Mesothelial cell of epicardium (in vitro differentiated cells): ENCODE data around the gene CFL1. TPM values are rescaled to one million over a fixed set of nuclear protein-coding genes. Genes with fewer than 3 reads are reported as not detected.
A peak's percentile ranks its signal among the peaks of the same experiment; 100 is the strongest.

Experiments used
- DNase-seq, 2 experiments: peaks; one replicate each; pipeline ENCODE4 v3.0.0; 2021; ENCODE audit warnings: low spot score in 2 of 2; ENCODE audit not compliant: unreplicated experiment in 2 of 2
- H3K27ac Mint-ChIP-seq: 2 replicates; pipeline ENCODE4 v1.8.0; 2021; ENCODE audit warnings: mixed read lengths
- H3K27me3 Mint-ChIP-seq: 2 replicates; pipeline ENCODE4 v1.8.0; 2021; ENCODE audit warnings: low read depth, mixed read lengths
- H3K36me3 Mint-ChIP-seq: 2 replicates; pipeline ENCODE4 v1.8.0; 2021; ENCODE audit warnings: mixed read lengths
- H3K4me1 Mint-ChIP-seq: 2 replicates; pipeline ENCODE4 v1.8.0; 2021; ENCODE audit warnings: mixed read lengths
- H3K4me3 Mint-ChIP-seq: 2 replicates; pipeline ENCODE4 v1.8.0; 2021; ENCODE audit warnings: mild to moderate bottlenecking, moderate library complexity, mixed read lengths
- H3K9me3 Mint-ChIP-seq: 2 replicates; pipeline ENCODE4 v1.8.0; 2021; ENCODE audit warnings: mixed read lengths
- CTCF ChIP-seq: fragments of 200-600 bp; sonication (generic); IDR thresholded peaks from one replicate; pipeline ENCODE4 v1.5.0; 2021; ENCODE audit warnings: antibody characterized with exemption; ENCODE audit not compliant: unreplicated experiment
- total RNA-seq: library from RNA; stranded (reverse); gene quantifications from 3 replicates; pipeline ENCODE4 v1.2.1, GENCODE V29; 2021

The CFL1 gene
- total RNA-seq, 1 donor from 2014 or later: 736 TPM

GRCh38 chr11:65826984-65827735 lies 30.8 kb downstream of the CFL1 start:
- no peak for TF ChIP-seq CTCF
- DNase-seq: no peak
- H3K27ac Mint-ChIP-seq: no peak overlapping the region
- peaks cover 3% of the 10 kb centered on the region for H3K27me3 Mint-ChIP-seq
- no peak overlapping the region for H3K4me3 Mint-ChIP-seq
- no peaks in the 10 kb centered on the region for H3K9me3 Mint-ChIP-seq
- H3K36me3 Mint-ChIP-seq: no peaks in the 10 kb centered on the region
- H3K4me1 Mint-ChIP-seq: peaks cover 9% of the 10 kb centered on the region

GRCh38 chr11:65822776-65823528 lies 35.0 kb downstream of the CFL1 start:
- no peak for TF ChIP-seq CTCF
- Mint-ChIP-seq H3K36me3 (no peaks in the 10 kb centered on the region), H3K27me3 (no peaks in the 10 kb centered on the region), H3K4me3 (no peak overlapping the region), H3K27ac (no peak overlapping the region), H3K4me1 (peaks cover 4% of the 10 kb centered on the region), H3K9me3 (no peaks in the 10 kb centered on the region)
- DNase-seq: no peak

- DNase-seq: no peak
- H3K27me3 Mint-ChIP-seq: no peaks in the 10 kb centered on the region
- H3K4me3 Mint-ChIP-seq: no peak overlapping the region
- no peak overlapping the region for H3K27ac Mint-ChIP-seq
- no peak for TF ChIP-seq CTCF
- H3K4me1 Mint-ChIP-seq: peaks cover 14% of the 10 kb centered on the region
- H3K9me3 Mint-ChIP-seq: no peaks in the 10 kb centered on the region
- no peaks in the 10 kb centered on the region for H3K36me3 Mint-ChIP-seq
Observed at GRCh38 chr11:65821107-65821506, 36.9 kb downstream of the CFL1 start.

- Mint-ChIP-seq H3K4me3 (peak overlapping the region; percentile 67), H3K27me3 (no peaks in the 10 kb centered on the region), H3K9me3 (no peaks in the 10 kb centered on the region), H3K27ac (peak overlapping the region; percentile 90), H3K4me1 (peaks cover 18% of the 10 kb centered on the region), H3K36me3 (no peaks in the 10 kb centered on the region)
- peak; percentile 99 for TF ChIP-seq CTCF
- DNase-seq: peak; percentile 92 to 98
Observed at GRCh38 chr11:65817835-65818680, 39.9 kb downstream of the CFL1 start.

GRCh38 chr11:65817312-65817834 lies 40.6 kb downstream of the CFL1 start:
- Mint-ChIP-seq H3K4me3 (peak overlapping the region; percentile 67), H3K27ac (peak overlapping the region; percentile 90), H3K27me3 (no peaks in the 10 kb centered on the region), H3K4me1 (peaks cover 18% of the 10 kb centered on the region), H3K9me3 (no peaks in the 10 kb centered on the region), H3K36me3 (no peaks in the 10 kb centered on the region)
- DNase-seq: no peak
- no peak for TF ChIP-seq CTCF
